K562 (cell line): ENCODE measurements around the gene ZDHHC24. TPM values are rescaled to one million over a fixed set of nuclear protein-coding genes. Genes with fewer than 3 reads are reported as not detected.

Source experiments
- ATAC-seq: fragments of 200-7000 bp; cut with Tn5 transposase; 3 replicates; pipeline ENCODE4 v1.9.1; 2020; ENCODE audit warnings: moderate library complexity
- BruUV-seq: library from RNA; stranded (reverse); fragments of 400-500 nt; replicated peaks from 2 replicates; lab custom pipeline; 2021; lab: Mats Ljungman, UMichigan
- CTCF ChIA-PET: fragments of 300-600 bp; formaldehyde crosslinking; extraction: SDS; loops from one replicate; lab custom pipeline; 2021; ENCODE audit warnings: low intra/inter-chr PET ratio; lab: Yijun Ruan, JAX
- POLR2A ChIA-PET: fragments of 300-600, 350-650 bp; sonication (Branson Sonifier 250); formaldehyde crosslinking; extraction: SDS; loops from one replicate; lab custom pipeline; 2021; ENCODE audit warnings: antibody characterized with exemption, inconsistent platforms; lab: Yijun Ruan, JAX
- DNase-seq, 4 experiments: peaks; one replicate each; pipeline versions ENCODE4 v3.0.0 to v3.0.0-alpha.2; 2011 to 2018; ENCODE audit warnings: low spot score in 3 of 4, mixed read lengths in 3 of 4; ENCODE audit errors: extremely low read depth in 1 of 4
- FAIRE-seq: peaks from 2 replicates; lab custom pipeline; 2011; peaks lifted over from hg19 to GRCh38; lab: Jason Lieb, UNC
- H2AFZ ChIP-seq: 2 replicates; pipeline ENCODE4 v1.6.0; 2011; ENCODE audit warnings: low read depth, low read length, control low read depth, inconsistent platforms
- H3K27ac ChIP-seq: fragments of 200-600 bp; 3 replicates; pipeline ENCODE4 v1.8.0; 2011; ENCODE audit warnings: low read depth, mild to moderate bottlenecking, control low read depth, inconsistent platforms, low read length, moderate library complexity, mixed read lengths; ENCODE audit errors: extremely low read depth
- H3K27me3 ChIP-seq, 2 experiments: fragments of 300-600 bp in 1 of 2; 2 replicates in 1 of 2; 3 replicates in 1 of 2; pipeline versions ENCODE4 v1.6.0 to v1.8.0; 2011; ENCODE audit warnings: inconsistent platforms in 2 of 2, low read length in 2 of 2, mild to moderate bottlenecking in 1 of 2, mixed read lengths in 1 of 2, moderate library complexity in 1 of 2; ENCODE audit not compliant: control insufficient read depth in 2 of 2, insufficient read depth in 2 of 2
- H3K36me3 ChIP-seq: fragments of 300-600 bp; 3 replicates; pipeline ENCODE4 v1.8.0; 2011; ENCODE audit warnings: mild to moderate bottlenecking, low read length, inconsistent platforms; ENCODE audit not compliant: control insufficient read depth, insufficient read depth
- H3K4me1 ChIP-seq, 2 experiments: fragments of 200-600 bp in 1 of 2; replicated peaks in 1 of 2; 2 replicates in 1 of 2; 3 replicates in 1 of 2; pipeline versions ENCODE4 v1.5.1 to v1.8.0; 2011; ENCODE audit warnings: inconsistent platforms in 2 of 2, low read length in 2 of 2, mild to moderate bottlenecking in 1 of 2, mixed read lengths in 1 of 2, moderate library complexity in 1 of 2; ENCODE audit not compliant: control insufficient read depth in 2 of 2, insufficient read depth in 2 of 2
- H3K4me2 ChIP-seq: 2 replicates; pipeline ENCODE4 v1.6.1; 2011; ENCODE audit warnings: low read length, control low read depth, inconsistent platforms, mixed read lengths; ENCODE audit not compliant: insufficient read depth
- H3K4me3 ChIP-seq: fragments of 200-600 bp; sonication (generic), shearing (Covaris generic); 2 replicates; pipeline ENCODE4 v1.5.1; 2016; ENCODE audit warnings: control low read depth, inconsistent platforms
- H3K79me2 ChIP-seq: fragments of 200-600 bp; 3 replicates; pipeline ENCODE4 v1.8.0; 2011; ENCODE audit warnings: low read length, inconsistent platforms; ENCODE audit not compliant: control insufficient read depth, insufficient read depth
- H3K9ac ChIP-seq, 2 experiments: 2 replicates each; pipeline versions ENCODE4 v1.6.0 to v1.6.1; 2011; ENCODE audit warnings: low read depth in 2 of 2, low read length in 2 of 2, control low read depth in 1 of 2, inconsistent platforms in 1 of 2, mild to moderate bottlenecking in 1 of 2, mixed read lengths in 1 of 2; ENCODE audit not compliant: insufficient read depth in 1 of 2
- H3K9me1 ChIP-seq: one replicate; pipeline ENCODE4 v1.6.0; 2011; ENCODE audit warnings: inconsistent platforms, mild to moderate bottlenecking, low read length, moderate library complexity; ENCODE audit not compliant: control insufficient read depth, insufficient read depth
- H3K9me3 ChIP-seq: replicated peaks from 2 replicates; pipeline ENCODE4 v1.5.1; 2011; ENCODE audit warnings: low read depth, low read length, inconsistent platforms; ENCODE audit not compliant: control insufficient read depth, insufficient read depth
- H4K20me1 ChIP-seq: replicated peaks from 2 replicates; pipeline ENCODE4 v1.6.1; 2011; ENCODE audit warnings: low read length, inconsistent platforms, mixed read lengths; ENCODE audit not compliant: control insufficient read depth, insufficient read depth
- HNRNPK ChIP-seq: fragments of 200-400 bp; formaldehyde crosslinking; IDR thresholded peaks from one replicate; pipeline ENCODE4 v1.6.1; 2018; ENCODE audit warnings: mild to moderate bottlenecking, low read depth, low read length; ENCODE audit not compliant: poor library complexity, severe bottlenecking
- JUN ChIP-seq, 2 experiments: sonication (generic) in 1 of 2; formaldehyde crosslinking in 1 of 2; IDR thresholded peaks; 2 replicates each; pipeline versions ENCODE4 v1.6.1 to v1.8.0; 2012 to 2022; ENCODE audit warnings: borderline replicate concordance in 2 of 2, mild to moderate bottlenecking in 2 of 2, improper control_type of control experiment in 1 of 2, low read depth in 1 of 2, low read length in 1 of 2, missing genetic modification reagents in 1 of 2
- LEF1 ChIP-seq: fragments of 450-650 bp; IDR thresholded peaks from 2 replicates; pipeline ENCODE4 v1.6.1; 2016; ENCODE audit warnings: mild to moderate bottlenecking
- MLLT1 ChIP-seq, 2 experiments: fragments of 450-650 bp; IDR thresholded peaks; 2 replicates each; pipeline ENCODE4 v1.6.1; 2016
- NCOA2 ChIP-seq, 2 experiments: fragments of 450-650 bp; IDR thresholded peaks; 2 replicates each; pipeline ENCODE4 v1.6.1; 2018; ENCODE audit warnings: mild to moderate bottlenecking in 2 of 2, moderate library complexity in 1 of 2; ENCODE audit not compliant: partially characterized antibody in 2 of 2
- NUFIP1 ChIP-seq: fragments of 450-650 bp; IDR thresholded peaks from 2 replicates; pipeline ENCODE4 v1.6.1; 2018; ENCODE audit not compliant: partially characterized antibody
- PRDM10 ChIP-seq: fragments of 450-650 bp; IDR thresholded peaks from 2 replicates; pipeline ENCODE4 v1.6.1; 2018; ENCODE audit not compliant: partially characterized antibody
- RAD51 ChIP-seq: fragments of 450-650 bp; IDR thresholded peaks from 2 replicates; pipeline ENCODE4 v1.7.1; 2016; ENCODE audit warnings: low read depth, mild to moderate bottlenecking, borderline replicate concordance
- SMAD3 ChIP-seq: fragments of 450-650 bp; formaldehyde crosslinking; conservative IDR thresholded peaks from 2 replicates; pipeline ENCODE4 v1.4.0; 2020; ENCODE audit warnings: mild to moderate bottlenecking
- SREBF1 ChIP-seq: fragments of 150-350 bp; IDR thresholded peaks from 2 replicates; pipeline ENCODE4 v1.6.1; 2014; ENCODE audit warnings: antibody characterized with exemption, low read depth, low read length, borderline replicate concordance
- ZBTB1 ChIP-seq: sonication (generic); formaldehyde crosslinking; IDR thresholded peaks from 2 replicates; pipeline ENCODE4 v1.8.1; 2023; ENCODE audit warnings: missing genetic modification reagents, low read depth, mild to moderate bottlenecking, borderline replicate concordance
- ZFP1 ChIP-seq: fragments of 450-650 bp; formaldehyde crosslinking; IDR thresholded peaks from 2 replicates; pipeline ENCODE4 v1.4.0; 2020; ENCODE audit warnings: mild to moderate bottlenecking, mixed read lengths
- ZZZ3 ChIP-seq: fragments of 450-650 bp; IDR thresholded peaks from 2 replicates; pipeline ENCODE4 v1.6.1; 2016; ENCODE audit warnings: antibody characterized with exemption, mild to moderate bottlenecking, moderate library complexity
- WGBS: fragments of 100-300 bp; shearing (Covaris generic); methylation state at CpG from one replicate; pipeline ENCODE4 v1.1.6; 2016; ENCODE audit warnings: low coverage, mixed read lengths; ENCODE audit not compliant: insufficient coverage; ENCODE audit errors: missing lambda C conversion rate; 5-methylcytosine and 5-hydroxymethylcytosine counted together
- in situ Hi-C: fragments of 300-500 bp; cut with MboI; formaldehyde crosslinking; loops from 4 replicates; pipeline ENCODE4 v1.15.0; 2018; ENCODE audit warnings: inconsistent platforms, mixed read lengths
- intact Hi-C: fragments of 100-400 bp; cut with micrococcal nuclease; formaldehyde crosslinking; loops from 2 replicates; pipeline ENCODE4 v1.14.2; 2022
- polyA plus RNA-seq, 8 experiments: library from polyadenylated mRNA; depleted of rRNA in 4 of 8; stranded (reverse) in 5 of 8; unstranded in 3 of 8; fragments of >200 nt; fragmentation: Nextera tagmentation in 2 of 8; fragmentation: Illumina TruSeq in 1 of 8; extraction: Ambion mirVana in 2 of 8; extraction: Trizol in 1 of 8; gene quantifications; 2 replicates each; pipeline versions ENCODE4 v1.2.1 to v1.2.3, GENCODE V29; 2011 to 2014; ENCODE audit warnings: inconsistent platforms in 1 of 8, missing spikeins in 1 of 8
- total RNA-seq, 7 experiments: library from RNA; depleted of rRNA in 6 of 7; stranded (reverse); fragments of >200 nt in 6 of 7; fragmentation: Illumina TruSeq in 2 of 7; extraction: Trizol in 2 of 7; gene quantifications; 2 replicates each; pipeline versions ENCODE4 v1.2.1 to v1.2.3, GENCODE V29; 2011 to 2021; ENCODE audit warnings: low replicate concordance in 1 of 7
- TF ChIP-seq, protein P1 (sequence below): sonication (generic); formaldehyde crosslinking; IDR thresholded peaks from 2 replicates; pipeline ENCODE4 v1.8.0; 2022; ENCODE audit warnings: mild to moderate bottlenecking, missing genetic modification reagents

ZDHHC24 gene
- total and polyA plus RNA-seq, 9 of the 15 experiments (the other 6 are each of a cell fraction or from before 2014, with no cell fraction given), result 0.45 to 11.2 (median 2.7) TPM

GRCh38 chr11:66510271-66510989, 35.4 kb downstream of the ZDHHC24 start, which contains the start of gene BBS1:
TSS of gene BBS1 (plus strand) at chr11:66510635. CDS start at chr11:66510660, 25 bp downstream.
- H3K27me3 ChIP-seq, result no peaks in the 10 kb centered on the region
- no peaks in the 10 kb centered on the region for H3K9me3 ChIP-seq
- CTCF ChIA-PET, result interaction anchor here (0.8 kb wide), 1 partner anchor 102 kb away, joined by 3 read pairs; no protein-coding TSS in a partner anchor
- no peaks in the 10 kb centered on the region for H4K20me1 ChIP-seq
- DNase-seq, result peak; percentile 88 to 91 (median 90)
- no TSS peak for BruUV-seq
- ATAC-seq, result peak; percentile 100
- H3K9me1 ChIP-seq, result peaks cover 2% of the 10 kb centered on the region
- H2AFZ ChIP-seq, result peak within 1 kb of the TSS; percentile 99
- H3K4me2 ChIP-seq, result peak within 1 kb of the TSS; percentile 93
- FAIRE-seq, result peak; percentile 77
- 1% methylated on average over 31 of the region's 31 CpGs for WGBS
- H3K4me3 ChIP-seq, result peak within 1 kb of the TSS; percentile 70
- in situ Hi-C loops (no loop called here), intact Hi-C loops (no loop called here)
- peaks cover 3 to 9% of the 10 kb centered on the region in 2 experiments; a peak in 4 of 5 replicates for H3K4me1 ChIP-seq
- peak within 1 kb of the TSS; percentile 77 for H3K27ac ChIP-seq
- peaks cover 4% of the 10 kb centered on the region; the same call in 1 of the 3 replicates for H3K36me3 ChIP-seq
- peak within 1 kb of the TSS; percentile 66 to 88 for H3K9ac ChIP-seq
- POLR2A ChIA-PET, result interaction anchor here (0.6 to 2.2 kb wide), 5 partner anchors 24 to 371 kb away, joined by 3 to 10 read pairs (median 3); partner anchors contain the start of gene DPP3
- peaks cover 9% of the 10 kb centered on the region for H3K79me2 ChIP-seq
- no peak for TF ChIP-seq RAD51
- no peak for TF ChIP-seq HNRNPK
- TF ChIP-seq NCOA2 (IDR thresholded peaks at IDR 0.05; ENCODE audit: partially characterized antibody in 2 of 2), result no peak
- no peak for TF ChIP-seq ZZZ3
- TF ChIP-seq, protein P1, sequence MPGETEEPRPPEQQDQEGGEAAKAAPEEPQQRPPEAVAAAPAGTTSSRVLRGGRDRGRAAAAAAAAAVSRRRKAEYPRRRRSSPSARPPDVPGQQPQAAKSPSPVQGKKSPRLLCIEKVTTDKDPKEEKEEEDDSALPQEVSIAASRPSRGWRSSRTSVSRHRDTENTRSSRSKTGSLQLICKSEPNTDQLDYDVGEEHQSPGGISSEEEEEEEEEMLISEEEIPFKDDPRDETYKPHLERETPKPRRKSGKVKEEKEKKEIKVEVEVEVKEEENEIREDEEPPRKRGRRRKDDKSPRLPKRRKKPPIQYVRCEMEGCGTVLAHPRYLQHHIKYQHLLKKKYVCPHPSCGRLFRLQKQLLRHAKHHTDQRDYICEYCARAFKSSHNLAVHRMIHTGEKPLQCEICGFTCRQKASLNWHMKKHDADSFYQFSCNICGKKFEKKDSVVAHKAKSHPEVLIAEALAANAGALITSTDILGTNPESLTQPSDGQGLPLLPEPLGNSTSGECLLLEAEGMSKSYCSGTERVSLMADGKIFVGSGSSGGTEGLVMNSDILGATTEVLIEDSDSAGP, result 0 out of 2 replicates have a peak, but pooled peaks have one; percentile 18
- TF ChIP-seq ZFP1, result no peak
- TF ChIP-seq JUN (IDR thresholded peaks at IDR 0.05; ENCODE audit: borderline replicate concordance, low read depth, low read length), result peak; percentile 24; the same call in 1 of the 2 replicates
- TF ChIP-seq JUN (CRISPR knock-in tag; IDR thresholded peaks at IDR 0.05; ENCODE audit: borderline replicate concordance), result no peak
- no peak for TF ChIP-seq SREBF1
- no peak for TF ChIP-seq PRDM10
- no peak for TF ChIP-seq LEF1
- no peak for TF ChIP-seq ZBTB1
- no peak for TF ChIP-seq NUFIP1
- no peak for TF ChIP-seq SMAD3 (CRISPR knock-in tag)
- no peak for TF ChIP-seq MLLT1 (IDR thresholded peaks at IDR 0.05)
